HEK293T (cell line): ENCODE results near the gene PATL1.

Experiments used
- BHLHE40 ChIP-seq: fragments of 450-650 bp; IDR thresholded peaks from 2 replicates; pipeline ENCODE4 v1.6.1; 2016; ENCODE audit warnings: mild to moderate bottlenecking, moderate library complexity, borderline replicate concordance
- SUZ12 ChIP-seq: fragments of 450-650 bp; IDR thresholded peaks from 2 replicates; pipeline ENCODE4 v1.6.1; 2016; ENCODE audit warnings: mild to moderate bottlenecking

GRCh38 chr11:59647245-59647980 lies 21.4 kb downstream of the PATL1 start:
- TF ChIP-seq SUZ12 (no peak), BHLHE40 (no peak)
